Gastrocnemius medialis (tissue), 4 donors: ENCODE data around the gene NRL. TPM values are rescaled to one million over a fixed set of nuclear protein-coding genes. Genes with fewer than 3 reads are reported as not detected.

Source experiments
- ATAC-seq, 2 donors: fragments of 150-250 bp; one replicate each; pipeline ENCODE4 v1.9.1; 2016
- DNase-seq, 2 donors: peaks; one replicate each; pipeline ENCODE4 v3.0.0-alpha.2; 2019
- H3K27ac ChIP-seq, 4 donors: fragments of 200-600 bp; sonication (generic); 1 replicate in 1 of 4; 2 replicates in 3 of 4; pipeline ENCODE4 v1.5.1; 2016 to 2018; ENCODE audit warnings: mild to moderate bottlenecking in 2 of 4, moderate library complexity in 1 of 4
- H3K27me3 ChIP-seq, 3 donors: fragments of 200-600 bp; sonication (generic) in 2 of 3; 1 replicate in 1 of 3; 2 replicates in 2 of 3; pipeline versions ENCODE4 v1.5.1 to v1.6.0; 2016 to 2019; ENCODE audit warnings: mild to moderate bottlenecking in 1 of 3, moderate library complexity in 1 of 3
- H3K36me3 ChIP-seq, 2 donors: fragments of 200-600 bp; sonication (generic) in 1 of 2; one replicate each; pipeline ENCODE4 v1.5.1; 2017 to 2018
- H3K4me1 ChIP-seq, 2 donors: fragments of 200-600 bp; sonication (generic) in 1 of 2; one replicate each; pipeline ENCODE4 v1.5.1; 2016 to 2017; ENCODE audit warnings: mild to moderate bottlenecking in 2 of 2
- H3K4me3 ChIP-seq, 4 donors: fragments of 200-600 bp; sonication (generic) in 3 of 4; 1 replicate in 1 of 4; 2 replicates in 3 of 4; pipeline ENCODE4 v1.5.1; 2016 to 2019; ENCODE audit warnings: mild to moderate bottlenecking in 2 of 4
- H3K9me3 ChIP-seq, 3 donors: fragments of 200-600 bp; sonication (generic) in 2 of 3; 1 replicate in 1 of 3; 2 replicates in 2 of 3; pipeline ENCODE4 v1.5.1; 2016 to 2019
- CTCF ChIP-seq, 5 experiments: fragments of 450-650 bp in 3 of 5; fragments of 200-600 bp in 2 of 5; sonication (generic) in 2 of 5; IDR thresholded peaks in 4 of 5; conservative IDR thresholded peaks in 1 of 5; 1 replicate in 4 of 5; 2 replicates in 1 of 5; pipeline ENCODE4 v1.5.1; 2016 to 2019; ENCODE audit warnings: antibody characterized with exemption in 5 of 5, mild to moderate bottlenecking in 3 of 5, moderate library complexity in 3 of 5
- POLR2A ChIP-seq, 2 donors: fragments of 450-650 bp; IDR thresholded peaks; one replicate each; pipeline ENCODE4 v1.6.1; 2017; ENCODE audit warnings: antibody characterized with exemption in 2 of 2, mild to moderate bottlenecking in 2 of 2, moderate library complexity in 2 of 2
- in situ Hi-C, 4 donors: fragments of 200-750 bp; cut with MboI; loops; one replicate each; pipeline versions ENCODE4 v1.15.0 to v1.8.0; 2017; ENCODE audit warnings: low sequenced_read_pairs in 4 of 4
- intact Hi-C: fragments of 100-400 bp; cut with DNase I; formaldehyde crosslinking; loops from one replicate; pipeline ENCODE4 v1.15.1; 2023; ENCODE audit warnings: low total_unique reads
- total RNA-seq, 4 donors: library from RNA; depleted of rRNA; stranded (reverse); fragments of >200 nt; gene quantifications; one replicate each; pipeline versions ENCODE4 v1.1.0 to v1.2.3, GENCODE V29; 2016

The NRL gene
- total RNA-seq, 4 donors from 2014 or later = 0.82 to 4.5 (median 2.4) TPM

- in situ Hi-C loops = no loop called here
These were observed 6.5 kb upstream of the NRL start for GRCh38 chr14:24121210-24121609.

GRCh38 chr14:24119691-24120090 lies 4.9 kb upstream of the NRL start:
- DNase-seq = no peak
- H3K27me3 ChIP-seq = no peaks in the 10 kb centered on the region
- peaks cover 2 to 72% of the 10 kb centered on the region in 2 donors for H3K36me3 ChIP-seq
- ATAC-seq = no peak
- peaks cover 12 to 13% of the 10 kb centered on the region in 2 donors for H3K4me1 ChIP-seq
- no peak overlapping the region for H3K27ac ChIP-seq
- in situ Hi-C loops = no loop called here
- H3K4me3 ChIP-seq = no peak overlapping the region
- no peaks in the 10 kb centered on the region for H3K9me3 ChIP-seq
- intact Hi-C loops = no loop called here
- TF ChIP-seq POLR2A (IDR thresholded peaks at IDR 0.05) = no peak
- TF ChIP-seq CTCF (IDR thresholded peaks at IDR 0.05 in 4 of 5, conservative IDR thresholded peaks at IDR 0.05 in 1 of 5) = no peak

More at GRCh38 chr14:24121210-24121609, 6.5 kb upstream of the NRL start:
- DNase-seq (no peak), ATAC-seq (no peak)
- Histone ChIP-seq H3K27ac (no peak overlapping the region), H3K36me3 (peaks cover 2 to 72% of the 10 kb centered on the region in 2 donors), H3K4me3 (no peak overlapping the region), H3K4me1 (peaks cover 3 to 6% of the 10 kb centered on the region in 2 donors), H3K9me3 (no peaks in the 10 kb centered on the region), H3K27me3 (no peaks in the 10 kb centered on the region)
- TF ChIP-seq CTCF (IDR thresholded peaks at IDR 0.05 in 4 of 5, conservative IDR thresholded peaks at IDR 0.05 in 1 of 5) (no peak), POLR2A (IDR thresholded peaks at IDR 0.05) (no peak)
- intact Hi-C loops = no loop called here

- ATAC-seq (no peak), DNase-seq (no peak)
- intact Hi-C loops = no loop called here
- in situ Hi-C loops = no loop called here
- H3K4me1 ChIP-seq = peaks cover 16 to 19% of the 10 kb centered on the region in 2 donors
- no peaks in the 10 kb centered on the region for H3K27me3 ChIP-seq
- H3K36me3 ChIP-seq = peaks cover 2 to 50% of the 10 kb centered on the region in 2 donors
- TF ChIP-seq POLR2A (IDR thresholded peaks at IDR 0.05) (no peak), CTCF (IDR thresholded peaks at IDR 0.05 in 4 of 5, conservative IDR thresholded peaks at IDR 0.05 in 1 of 5) (no peak)
- H3K27ac ChIP-seq = peak overlapping the region in 1 of 4 donors; percentile 99
- H3K9me3 ChIP-seq = no peaks in the 10 kb centered on the region
- H3K4me3 ChIP-seq = no peak overlapping the region
These were observed 2.4 kb upstream of the NRL start for GRCh38 chr14:24117179-24117578.

GRCh38 chr14:24116128-24116814 lies 1.5 kb upstream of the NRL start:
- no peak for TF ChIP-seq CTCF (IDR thresholded peaks at IDR 0.05 in 4 of 5, conservative IDR thresholded peaks at IDR 0.05 in 1 of 5)
- no peak for TF ChIP-seq POLR2A (IDR thresholded peaks at IDR 0.05)
- H3K27me3 ChIP-seq = no peaks in the 10 kb centered on the region
- peaks cover 2 to 41% of the 10 kb centered on the region in 2 donors for H3K36me3 ChIP-seq
- peak overlapping the region; percentile 92 to 99 (median 98) for H3K27ac ChIP-seq
- H3K4me3 ChIP-seq = peak overlapping the region in 3 of 4 donors; percentile 74 to 79 (median 76)
- H3K9me3 ChIP-seq = no peaks in the 10 kb centered on the region
- in situ Hi-C loops (no loop called here), intact Hi-C loops (no loop called here)
- peaks cover 16 to 19% of the 10 kb centered on the region in 2 donors for H3K4me1 ChIP-seq
- DNase-seq = no peak
- no peak for ATAC-seq
